ENCODE data around the gene PDGFRA. TPM values are rescaled to one million over a fixed set of nuclear protein-coding genes. Genes with fewer than 3 reads are reported as not detected.

Gene PDGFRA
- total RNA-seq, 1 donor from 2014 or later, result 232 TPM

DNA sequence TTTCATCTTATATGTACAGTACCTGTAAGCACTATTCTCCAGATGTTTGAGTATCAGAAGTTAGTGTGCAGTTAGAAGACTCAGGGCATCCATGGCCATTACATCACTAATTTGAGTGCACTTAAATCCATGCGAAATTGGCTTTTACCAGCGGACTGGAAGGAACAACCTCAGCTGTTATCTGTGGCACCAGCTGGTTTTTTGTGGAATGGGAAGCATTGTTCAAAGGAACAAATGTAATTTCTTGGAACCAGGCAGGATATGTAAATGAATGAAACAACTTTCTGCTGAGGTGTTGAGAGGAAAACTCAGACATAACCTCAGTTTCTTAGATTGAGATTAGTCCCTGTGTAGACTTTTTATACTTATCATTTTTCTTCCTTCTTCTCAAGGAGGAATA, 60.2 kb downstream of the PDGFRA start:
- no peak for TF ChIP-seq CTCF (IDR thresholded peaks at IDR 0.05)
- H3K4me3 Mint-ChIP-seq (ENCODE audit: unreplicated experiment), result no peak overlapping the region
- no peak overlapping the region for H3K27ac Mint-ChIP-seq (ENCODE audit: unreplicated experiment)
- H3K36me3 Mint-ChIP-seq (ENCODE audit: unreplicated experiment), result peaks cover 84% of the 10 kb centered on the region
- no peaks in the 10 kb centered on the region for H3K27me3 Mint-ChIP-seq (ENCODE audit: unreplicated experiment)
- H3K9me3 Mint-ChIP-seq (ENCODE audit: unreplicated experiment), result no peaks in the 10 kb centered on the region
- no peaks in the 10 kb centered on the region for H3K4me1 Mint-ChIP-seq (ENCODE audit: unreplicated experiment)
- no peak for DNase-seq (ENCODE audit: extremely low spot score, unreplicated experiment)

DNA sequence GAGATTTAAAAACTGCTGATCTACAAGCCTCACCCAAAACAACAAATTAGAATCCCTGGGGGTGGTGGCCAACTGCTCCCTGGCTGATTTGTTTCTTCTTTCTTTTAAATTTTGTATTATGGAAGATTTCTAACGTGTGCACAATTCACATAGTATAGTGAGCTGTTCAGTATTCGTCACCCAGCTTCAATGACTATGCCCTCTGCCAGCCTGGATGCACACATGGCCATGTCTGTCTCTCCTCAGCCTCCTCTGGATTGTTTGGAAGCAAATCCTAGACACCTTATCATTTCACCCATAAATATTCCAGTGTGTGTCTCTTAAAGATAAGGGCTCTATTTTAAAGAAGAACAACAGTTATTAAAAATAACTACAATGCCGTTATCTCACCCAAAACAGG, 61.9 kb downstream of the PDGFRA start:
- H3K9me3 Mint-ChIP-seq (ENCODE audit: unreplicated experiment), result no peaks in the 10 kb centered on the region
- peaks cover 84% of the 10 kb centered on the region for H3K36me3 Mint-ChIP-seq (ENCODE audit: unreplicated experiment)
- no peak overlapping the region for H3K4me3 Mint-ChIP-seq (ENCODE audit: unreplicated experiment)
- H3K4me1 Mint-ChIP-seq (ENCODE audit: unreplicated experiment), result peaks cover 1% of the 10 kb centered on the region
- TF ChIP-seq CTCF (IDR thresholded peaks at IDR 0.05), result no peak
- no peak for DNase-seq (ENCODE audit: extremely low spot score, unreplicated experiment)
- no peak overlapping the region for H3K27ac Mint-ChIP-seq (ENCODE audit: unreplicated experiment)
- no peaks in the 10 kb centered on the region for H3K27me3 Mint-ChIP-seq (ENCODE audit: unreplicated experiment)

GRCh38 chr4:54296548-54297203, 67.6 kb downstream of the PDGFRA start:
- DNase-seq (ENCODE audit: extremely low spot score, unreplicated experiment), result no peak
- Mint-ChIP-seq H3K36me3 (ENCODE audit: unreplicated experiment) (peaks cover 70% of the 10 kb centered on the region), H3K27me3 (ENCODE audit: unreplicated experiment) (no peaks in the 10 kb centered on the region), H3K9me3 (ENCODE audit: unreplicated experiment) (peaks cover 5% of the 10 kb centered on the region), H3K4me3 (ENCODE audit: unreplicated experiment) (no peak overlapping the region), H3K27ac (ENCODE audit: unreplicated experiment) (peak overlapping the region; percentile 56), H3K4me1 (ENCODE audit: unreplicated experiment) (peaks cover 9% of the 10 kb centered on the region)
- no peak for TF ChIP-seq CTCF (IDR thresholded peaks at IDR 0.05)

- no peaks in the 10 kb centered on the region for H3K4me1 Mint-ChIP-seq (ENCODE audit: unreplicated experiment)
- DNase-seq (ENCODE audit: extremely low spot score, unreplicated experiment), result no peak
- no peak overlapping the region for H3K27ac Mint-ChIP-seq (ENCODE audit: unreplicated experiment)
- peaks cover 39% of the 10 kb centered on the region for H3K27me3 Mint-ChIP-seq (ENCODE audit: unreplicated experiment)
- H3K4me3 Mint-ChIP-seq (ENCODE audit: unreplicated experiment), result no peak overlapping the region
- no peak for TF ChIP-seq CTCF (IDR thresholded peaks at IDR 0.05)
- peaks cover 27% of the 10 kb centered on the region for H3K9me3 Mint-ChIP-seq (ENCODE audit: unreplicated experiment)
- H3K36me3 Mint-ChIP-seq (ENCODE audit: unreplicated experiment), result no peaks in the 10 kb centered on the region
Observed at GRCh38 chr4:54308110-54308509, 79.0 kb downstream of the PDGFRA start.

DNA sequence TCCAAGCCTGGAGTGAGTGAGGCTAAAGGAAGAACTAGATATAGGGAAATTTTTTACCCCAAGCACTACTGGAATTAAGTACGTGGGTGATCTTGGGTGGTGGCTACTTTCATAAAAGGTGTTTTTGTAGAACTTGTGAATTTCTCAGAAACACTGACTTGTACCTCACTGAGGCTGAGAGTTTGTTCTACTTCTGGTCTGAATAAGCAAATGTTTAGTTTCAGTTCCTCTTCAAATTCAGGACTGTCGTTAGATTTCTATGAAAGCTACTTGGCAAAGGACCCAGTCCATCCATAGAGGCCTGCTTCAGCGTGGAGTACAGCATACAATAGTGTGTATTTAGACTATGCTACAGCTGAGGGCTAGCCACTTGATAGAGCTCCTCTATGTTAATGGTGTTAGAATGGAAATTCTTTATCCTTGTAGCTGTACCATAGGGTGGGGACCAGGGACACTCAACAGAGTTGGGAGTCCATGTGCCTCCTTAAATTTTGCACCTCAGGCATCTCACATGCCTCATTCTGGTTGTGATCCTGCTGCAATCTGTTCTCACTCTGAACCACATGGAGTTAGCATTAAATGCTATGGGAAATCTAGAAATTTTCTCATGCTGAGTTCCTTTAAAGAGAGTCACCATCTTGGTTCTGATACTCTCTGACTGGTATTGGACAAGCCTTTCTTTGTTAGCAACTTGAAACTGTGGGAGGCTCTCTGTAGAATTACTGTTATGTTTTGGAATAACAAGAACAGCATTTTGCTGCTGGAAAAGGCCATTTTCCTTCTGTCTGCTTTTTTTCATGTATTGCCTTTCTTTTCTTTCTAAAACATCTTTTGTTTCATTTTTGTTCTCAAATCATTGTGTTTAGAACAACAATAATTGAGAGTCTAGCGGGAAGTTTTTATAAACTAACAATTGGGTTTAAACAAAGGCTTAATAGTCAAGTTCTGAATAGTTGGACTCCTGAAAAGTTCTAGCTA, 86.8 kb downstream of the PDGFRA start:
- Mint-ChIP-seq H3K27me3 (ENCODE audit: unreplicated experiment) (peaks cover 15% of the 10 kb centered on the region), H3K4me1 (ENCODE audit: unreplicated experiment) (no peaks in the 10 kb centered on the region), H3K36me3 (ENCODE audit: unreplicated experiment) (no peaks in the 10 kb centered on the region), H3K27ac (ENCODE audit: unreplicated experiment) (no peak overlapping the region), H3K4me3 (ENCODE audit: unreplicated experiment) (no peak overlapping the region), H3K9me3 (ENCODE audit: unreplicated experiment) (no peaks in the 10 kb centered on the region)
- TF ChIP-seq CTCF (IDR thresholded peaks at IDR 0.05), result no peak
- no peak for DNase-seq (ENCODE audit: extremely low spot score, unreplicated experiment)
